ENCODE results near the gene DNAJC1.

DNA sequence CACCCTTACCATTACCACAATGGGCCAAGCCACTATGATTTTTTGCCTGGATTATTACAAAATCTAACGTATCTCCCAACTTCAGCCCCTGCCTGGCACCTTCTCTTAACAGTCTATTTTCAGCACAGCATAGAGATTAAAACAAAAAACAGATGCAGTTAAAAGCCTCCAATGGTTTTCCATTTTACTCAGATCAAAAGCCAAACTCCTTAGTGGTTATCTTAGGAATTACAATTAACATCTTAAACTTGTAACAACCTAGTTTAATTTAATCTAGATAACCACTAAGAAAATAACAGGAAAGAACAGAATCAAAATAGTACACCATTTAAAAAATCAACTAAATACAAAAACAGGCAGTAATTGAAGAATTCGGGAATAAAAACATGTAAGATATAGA lies 43.5 kb downstream of the DNAJC1 start:
- TF ChIP-seq POLR2AphosphoS5 (IDR thresholded peaks at IDR 0.05; ENCODE audit: borderline replicate concordance, low read depth, low read length) = no peak
- no peak for TF ChIP-seq EZH2 (IDR thresholded peaks at IDR 0.05)
- no peak for TF ChIP-seq FOXP2 (optimal IDR thresholded peaks at IDR 0.05; ENCODE audit: control extremely low read depth, extremely low read length, insufficient read depth)
